Type B pancreatic cell (in vitro differentiated cells): Measurements from ENCODE around the gene TMUB1. TPM values are rescaled to one million over a fixed set of nuclear protein-coding genes. Genes with fewer than 3 reads are reported as not detected.

Experiments used
- DNase-seq: peaks from one replicate; pipeline ENCODE4 v3.0.0; 2021; ENCODE audit warnings: mixed read lengths; ENCODE audit not compliant: unreplicated experiment; ENCODE audit errors: extremely low spot score
- H3K27ac Mint-ChIP-seq: 2 replicates; pipeline ENCODE4 v1.8.0; 2021; ENCODE audit warnings: mild to moderate bottlenecking, mixed read lengths
- H3K27me3 Mint-ChIP-seq: 2 replicates; pipeline ENCODE4 v1.8.0; 2021; ENCODE audit warnings: mixed read lengths
- H3K36me3 Mint-ChIP-seq: 2 replicates; pipeline ENCODE4 v1.8.0; 2021; ENCODE audit warnings: mixed read lengths
- H3K4me1 Mint-ChIP-seq: one replicate; pipeline ENCODE4 v1.8.0; 2021; ENCODE audit warnings: mixed read lengths; ENCODE audit not compliant: unreplicated experiment
- H3K4me3 Mint-ChIP-seq: 2 replicates; pipeline ENCODE4 v1.8.0; 2021; ENCODE audit warnings: mild to moderate bottlenecking, mixed read lengths
- H3K9me3 Mint-ChIP-seq: 2 replicates; pipeline ENCODE4 v1.8.0; 2021; ENCODE audit warnings: mixed read lengths
- total RNA-seq: library from RNA; stranded (reverse); gene quantifications from 2 replicates; pipeline ENCODE4 v1.2.1, GENCODE V29; 2021; ENCODE audit warnings: low replicate concordance
- TF ChIP-seq, protein P1 (sequence below): fragments of 200-600 bp; sonication (generic); conservative IDR thresholded peaks from 2 replicates; pipeline ENCODE4 v1.5.0; 2021; ENCODE audit warnings: antibody characterized with exemption, mild to moderate bottlenecking

TMUB1 gene
- total RNA-seq, 1 donor from 2014 or later, result 37.9 TPM

DNA sequence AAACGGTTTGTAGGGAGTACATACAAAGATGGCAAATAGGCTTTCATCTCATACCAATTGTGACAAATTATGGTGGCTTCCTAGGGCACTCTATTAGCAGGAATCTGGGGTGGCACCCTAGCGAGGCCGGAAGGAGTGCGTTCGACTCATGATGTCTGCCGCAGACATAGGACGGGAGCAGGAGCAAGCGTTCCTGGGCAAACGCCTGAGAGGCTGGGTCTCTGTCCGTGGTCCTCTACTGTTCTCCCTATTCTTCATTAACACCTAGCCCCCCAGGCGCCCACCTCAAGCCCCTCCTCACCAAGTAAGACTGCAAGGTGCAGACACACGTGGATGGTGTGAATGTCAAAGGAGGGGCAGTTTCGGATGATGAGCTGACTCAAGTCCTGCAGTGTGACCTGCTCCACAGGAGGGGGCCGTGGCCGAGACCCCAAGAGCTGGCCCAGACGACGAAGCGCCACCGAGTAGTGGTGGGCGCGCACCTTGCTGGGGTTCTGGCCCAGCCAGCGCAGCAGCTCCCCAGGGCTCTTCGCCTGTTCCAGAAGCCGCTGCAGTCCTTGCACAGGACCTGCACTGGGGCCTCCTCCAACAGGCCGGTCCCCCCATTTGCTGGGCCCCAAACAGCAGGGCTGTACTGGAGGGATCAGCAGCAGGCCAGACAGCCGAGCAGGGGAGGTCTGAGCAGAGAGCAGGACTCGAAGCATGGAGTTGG lies 3.9 kb downstream of the TMUB1 start:
- TF ChIP-seq, protein P1, sequence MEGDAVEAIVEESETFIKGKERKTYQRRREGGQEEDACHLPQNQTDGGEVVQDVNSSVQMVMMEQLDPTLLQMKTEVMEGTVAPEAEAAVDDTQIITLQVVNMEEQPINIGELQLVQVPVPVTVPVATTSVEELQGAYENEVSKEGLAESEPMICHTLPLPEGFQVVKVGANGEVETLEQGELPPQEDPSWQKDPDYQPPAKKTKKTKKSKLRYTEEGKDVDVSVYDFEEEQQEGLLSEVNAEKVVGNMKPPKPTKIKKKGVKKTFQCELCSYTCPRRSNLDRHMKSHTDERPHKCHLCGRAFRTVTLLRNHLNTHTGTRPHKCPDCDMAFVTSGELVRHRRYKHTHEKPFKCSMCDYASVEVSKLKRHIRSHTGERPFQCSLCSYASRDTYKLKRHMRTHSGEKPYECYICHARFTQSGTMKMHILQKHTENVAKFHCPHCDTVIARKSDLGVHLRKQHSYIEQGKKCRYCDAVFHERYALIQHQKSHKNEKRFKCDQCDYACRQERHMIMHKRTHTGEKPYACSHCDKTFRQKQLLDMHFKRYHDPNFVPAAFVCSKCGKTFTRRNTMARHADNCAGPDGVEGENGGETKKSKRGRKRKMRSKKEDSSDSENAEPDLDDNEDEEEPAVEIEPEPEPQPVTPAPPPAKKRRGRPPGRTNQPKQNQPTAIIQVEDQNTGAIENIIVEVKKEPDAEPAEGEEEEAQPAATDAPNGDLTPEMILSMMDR, result no peak
- Mint-ChIP-seq H3K36me3 (no peaks in the 10 kb centered on the region), H3K4me3 (peak overlapping the region; percentile 96), H3K27ac (peak overlapping the region; percentile 95), H3K4me1 (peaks cover 20% of the 10 kb centered on the region), H3K27me3 (no peaks in the 10 kb centered on the region), H3K9me3 (no peaks in the 10 kb centered on the region)
- no peak for DNase-seq

DNA sequence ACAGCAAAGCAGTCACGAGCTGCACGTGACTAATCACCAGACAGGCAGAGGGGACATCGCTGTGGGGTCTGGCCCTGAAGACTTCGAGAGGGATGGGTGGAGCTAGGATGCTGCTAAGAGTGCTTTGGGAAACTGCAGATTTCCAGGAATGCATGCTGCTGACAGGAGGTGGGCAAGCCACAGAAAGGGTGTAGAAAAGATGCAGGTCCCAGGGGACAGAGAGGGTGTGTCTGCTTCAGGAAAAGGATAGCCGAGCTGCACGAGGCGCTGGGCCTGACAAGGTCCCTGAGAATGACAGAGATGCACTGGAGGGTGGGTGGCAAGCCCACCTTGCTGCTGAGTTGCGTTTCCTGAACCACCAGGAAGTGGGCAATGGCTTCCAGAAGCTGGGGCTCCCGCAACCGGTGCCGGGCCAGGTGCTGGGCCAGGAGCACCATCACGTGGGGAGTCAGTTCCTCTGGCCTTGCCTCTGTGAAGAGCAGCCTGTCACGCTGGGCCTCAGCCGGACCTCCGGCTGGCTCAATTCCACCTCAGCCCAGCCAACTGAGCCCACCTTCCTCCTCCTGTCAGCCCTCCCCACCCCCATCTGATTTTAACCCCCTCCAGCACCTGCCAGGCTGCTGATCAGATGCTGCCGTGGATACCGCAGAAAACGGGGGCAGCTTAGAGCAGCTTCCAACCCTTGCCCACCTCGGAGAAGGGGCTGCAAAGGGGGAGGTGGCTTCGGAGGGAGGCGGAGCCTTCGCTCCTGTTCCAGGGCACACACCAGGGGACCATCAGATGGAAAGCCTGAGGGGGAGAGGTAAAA lies 4.9 kb downstream of the TMUB1 start:
- peak overlapping the region; percentile 55 for H3K27ac Mint-ChIP-seq
- H3K27me3 Mint-ChIP-seq, result no peaks in the 10 kb centered on the region
- H3K9me3 Mint-ChIP-seq, result no peaks in the 10 kb centered on the region
- H3K4me3 Mint-ChIP-seq, result peak overlapping the region; percentile 96
- DNase-seq, result no peak
- no peaks in the 10 kb centered on the region for H3K36me3 Mint-ChIP-seq
- peaks cover 20% of the 10 kb centered on the region for H3K4me1 Mint-ChIP-seq
- TF ChIP-seq, protein P1, result no peak

DNA sequence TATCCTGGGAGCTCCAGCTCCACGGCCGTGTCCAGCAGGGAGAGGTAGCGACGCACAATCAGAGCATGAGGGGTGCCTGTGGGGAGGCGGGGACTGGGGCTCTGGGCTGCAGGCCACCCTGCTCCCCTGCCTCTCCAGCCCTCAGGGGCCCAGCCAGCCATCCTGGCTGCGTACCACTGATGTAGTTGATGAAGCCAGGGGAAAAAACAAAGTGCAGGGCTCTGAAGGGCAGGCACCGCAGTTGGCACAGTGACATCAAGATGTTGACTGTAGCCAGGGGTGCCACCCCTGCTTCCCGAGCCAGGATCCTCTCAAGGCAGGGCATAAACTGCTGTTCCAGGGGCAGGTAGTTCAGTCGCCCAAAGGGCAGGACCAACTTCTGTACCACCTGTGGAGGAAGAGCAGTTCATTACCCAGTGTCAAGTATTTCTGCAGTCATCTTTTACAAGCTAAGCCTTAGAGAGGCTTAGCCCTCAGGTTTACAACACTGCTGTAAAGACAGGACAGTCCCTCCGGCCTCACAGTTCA lies 5.5 kb downstream of the TMUB1 start:
- Mint-ChIP-seq H3K36me3 (no peaks in the 10 kb centered on the region), H3K4me1 (peaks cover 18% of the 10 kb centered on the region), H3K27ac (peak overlapping the region; percentile 55), H3K4me3 (peak overlapping the region; percentile 77), H3K27me3 (no peaks in the 10 kb centered on the region), H3K9me3 (no peaks in the 10 kb centered on the region)
- no peak for DNase-seq
- TF ChIP-seq, protein P1, result no peak

DNA sequence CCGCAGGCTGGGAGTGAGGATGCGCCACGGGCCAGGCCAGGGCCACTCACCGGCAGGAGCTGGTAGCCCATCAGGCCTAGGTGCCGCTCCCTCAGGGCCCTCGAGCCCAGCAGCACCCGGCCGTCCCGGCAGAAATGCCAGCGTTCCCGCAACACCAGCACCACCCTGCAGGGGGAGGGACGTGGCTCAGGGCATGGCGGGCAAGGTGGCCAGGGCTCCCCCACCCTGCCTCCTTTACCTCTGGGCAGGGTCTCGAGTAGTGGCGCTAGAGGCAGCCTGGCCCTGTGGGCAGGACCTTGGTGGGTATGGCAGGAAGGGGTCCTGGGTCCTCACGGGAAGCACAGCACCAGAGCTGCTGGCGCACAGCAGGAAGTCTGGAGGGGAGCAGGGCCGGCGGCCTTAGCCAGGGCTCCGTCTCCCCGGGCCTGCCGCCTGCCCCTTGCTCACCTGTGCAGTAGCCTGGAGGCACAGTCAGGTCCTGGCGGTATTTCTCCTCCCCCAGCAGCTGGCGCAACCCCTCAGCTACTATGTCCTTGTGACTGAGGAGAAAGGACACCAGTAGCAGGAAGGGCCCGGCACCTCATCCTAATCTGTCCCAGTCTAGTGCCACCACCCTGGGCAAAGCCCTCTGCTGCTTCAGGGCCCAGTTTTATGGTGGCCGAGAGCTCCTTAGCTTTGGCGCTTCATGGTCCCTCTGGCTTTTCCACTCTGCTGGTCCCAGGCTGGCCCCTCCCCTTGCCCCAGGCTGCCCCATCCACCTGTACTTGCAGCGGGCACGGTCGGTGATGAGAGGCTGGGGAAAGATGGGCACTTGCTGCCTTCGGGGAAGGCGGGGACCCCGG lies 6.2 kb downstream of the TMUB1 start:
- H3K27ac Mint-ChIP-seq, result no peak overlapping the region
- DNase-seq, result no peak
- TF ChIP-seq, protein P1, result peak; percentile 62
- peaks cover 15% of the 10 kb centered on the region for H3K4me1 Mint-ChIP-seq
- no peaks in the 10 kb centered on the region for H3K9me3 Mint-ChIP-seq
- H3K36me3 Mint-ChIP-seq, result no peaks in the 10 kb centered on the region
- no peak overlapping the region for H3K4me3 Mint-ChIP-seq
- no peaks in the 10 kb centered on the region for H3K27me3 Mint-ChIP-seq

DNA sequence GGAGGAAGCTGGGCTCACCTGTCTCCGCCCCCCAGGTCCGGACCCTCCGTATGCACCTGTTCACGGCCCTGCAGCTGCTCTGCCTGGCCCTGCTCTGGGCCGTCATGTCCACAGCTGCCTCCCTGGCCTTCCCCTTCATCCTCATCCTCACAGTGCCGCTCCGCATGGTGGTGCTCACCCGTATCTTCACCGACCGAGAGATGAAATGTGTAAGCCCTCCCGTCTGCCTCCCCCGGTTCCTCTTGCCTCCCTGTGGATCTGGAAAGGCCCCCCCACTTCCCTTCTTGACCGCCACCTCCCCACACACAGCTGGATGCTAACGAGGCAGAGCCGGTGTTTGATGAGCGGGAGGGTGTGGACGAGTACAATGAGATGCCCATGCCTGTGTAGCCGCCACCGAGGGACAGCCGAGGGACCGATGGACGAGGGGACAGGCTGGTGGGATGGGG lies 7.3 kb downstream of the TMUB1 start:
- no peaks in the 10 kb centered on the region for H3K36me3 Mint-ChIP-seq
- H3K27ac Mint-ChIP-seq, result no peak overlapping the region
- DNase-seq, result no peak
- H3K4me3 Mint-ChIP-seq, result no peak overlapping the region
- TF ChIP-seq, protein P1, result no peak
- no peaks in the 10 kb centered on the region for H3K27me3 Mint-ChIP-seq
- H3K4me1 Mint-ChIP-seq, result peaks cover 15% of the 10 kb centered on the region
- no peaks in the 10 kb centered on the region for H3K9me3 Mint-ChIP-seq
